Activated CD4-positive, alpha-beta memory T cell treated with anti-CD3 and anti-CD28 coated beads for 36 hours (primary cell): ENCODE results near the gene CNNM2. TPM values are rescaled to one million over a fixed set of nuclear protein-coding genes. Genes with fewer than 3 reads are reported as not detected.
A peak's percentile ranks its signal among the peaks of the same experiment; 100 is the strongest.
"Not testable (repeated sequence)": the region's sequence is repeated elsewhere in the genome, so short reads cannot be mapped to it uniquely, and the experiment has no call there.

Source experiments
- CTCF ChIA-PET: fragments of 350-600 bp; sonication (Branson Sonifier 250); formaldehyde crosslinking; loops from one replicate; lab custom pipeline; 2021; ENCODE audit warnings: antibody characterized with exemption, inconsistent platforms; lab: Charles Lee
- POLR2A ChIA-PET: fragments of 350-600 bp; sonication (Branson Sonifier 250); formaldehyde crosslinking; loops from one replicate; lab custom pipeline; 2021; ENCODE audit warnings: antibody characterized with exemption; lab: Charles Lee
- DNase-seq: peaks from one replicate; pipeline ENCODE4 v3.0.0-alpha.2; 2020
- H3K27ac Mint-ChIP-seq: one replicate; pipeline ENCODE4 v1.8.0; 2021; ENCODE audit warnings: mixed read lengths
- H3K27me3 Mint-ChIP-seq: one replicate; pipeline ENCODE4 v1.8.0; 2021; ENCODE audit warnings: mixed read lengths
- H3K36me3 Mint-ChIP-seq: one replicate; pipeline ENCODE4 v1.8.0; 2021; ENCODE audit warnings: mixed read lengths
- H3K4me1 Mint-ChIP-seq: one replicate; pipeline ENCODE4 v1.8.0; 2021; ENCODE audit warnings: low read depth, mixed read lengths
- H3K4me3 Mint-ChIP-seq: one replicate; pipeline ENCODE4 v1.8.0; 2021; ENCODE audit warnings: mild to moderate bottlenecking, mixed read lengths
- H3K9me3 Mint-ChIP-seq: one replicate; pipeline ENCODE4 v1.8.0; 2021; ENCODE audit warnings: mixed read lengths
- intact Hi-C: fragments of 100-400 bp; cut with micrococcal nuclease; formaldehyde crosslinking; loops from one replicate; pipeline ENCODE4 v1.15.1; 2023
- total RNA-seq, 2 experiments: library from RNA; stranded (reverse); gene quantifications; one replicate each; pipeline ENCODE4 v1.2.3, GENCODE V29; 2021

Gene CNNM2
- total RNA-seq, 2 experiments from 2014 or later, result 4.0 to 4.2 TPM

GRCh38 chr10:102927311-102928010 is 9.4 kb downstream of the CNNM2 start:
- Mint-ChIP-seq H3K27me3 (no peaks in the 10 kb centered on the region), H3K4me1 (peaks cover 14% of the 10 kb centered on the region), H3K9me3 (no peaks in the 10 kb centered on the region), H3K36me3 (peaks cover 6% of the 10 kb centered on the region), H3K27ac (no peak overlapping the region), H3K4me3 (no peak overlapping the region)
- CTCF ChIA-PET, result no interaction called here
- POLR2A ChIA-PET, result no interaction called here
- no peak for DNase-seq
- intact Hi-C loops, result no loop called here

DNA sequence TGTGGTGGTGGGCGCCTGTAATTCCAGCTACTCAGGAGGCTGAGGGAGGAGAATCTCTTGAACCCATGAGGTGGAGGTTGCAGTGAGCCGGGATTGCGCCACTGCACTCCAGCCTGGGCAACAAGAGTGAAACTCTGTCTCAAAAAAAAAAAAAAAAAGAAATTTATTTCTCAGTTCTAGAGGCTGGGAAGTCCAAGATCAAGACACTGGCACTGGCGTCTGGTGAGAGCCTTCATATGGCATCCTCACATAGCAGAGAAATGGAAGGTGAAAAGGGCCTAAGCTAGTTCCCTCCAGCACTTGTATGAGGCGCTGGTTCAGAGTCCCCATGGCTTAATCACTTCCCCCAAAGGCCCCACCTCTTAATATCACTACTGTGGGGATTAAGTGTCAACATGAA is 10.3 kb downstream of the CNNM2 start:
- H3K9me3 Mint-ChIP-seq, H3K27me3 Mint-ChIP-seq, CTCF ChIA-PET, H3K4me1 Mint-ChIP-seq, H3K36me3 Mint-ChIP-seq, intact Hi-C loops, DNase-seq, H3K27ac Mint-ChIP-seq, POLR2A ChIA-PET, H3K4me3 Mint-ChIP-seq: not testable (repeated sequence)

- Mint-ChIP-seq H3K27me3 (no peaks in the 10 kb centered on the region), H3K27ac (no peak overlapping the region), H3K9me3 (no peaks in the 10 kb centered on the region), H3K4me3 (no peak overlapping the region), H3K4me1 (peaks cover 4% of the 10 kb centered on the region), H3K36me3 (peaks cover 10% of the 10 kb centered on the region)
- POLR2A ChIA-PET, result no interaction called here
- intact Hi-C loops, result no loop called here
- CTCF ChIA-PET, result no interaction called here
- DNase-seq, result no peak
These were observed 12.6 kb downstream of the CNNM2 start for GRCh38 chr10:102930720-102931119.

DNA sequence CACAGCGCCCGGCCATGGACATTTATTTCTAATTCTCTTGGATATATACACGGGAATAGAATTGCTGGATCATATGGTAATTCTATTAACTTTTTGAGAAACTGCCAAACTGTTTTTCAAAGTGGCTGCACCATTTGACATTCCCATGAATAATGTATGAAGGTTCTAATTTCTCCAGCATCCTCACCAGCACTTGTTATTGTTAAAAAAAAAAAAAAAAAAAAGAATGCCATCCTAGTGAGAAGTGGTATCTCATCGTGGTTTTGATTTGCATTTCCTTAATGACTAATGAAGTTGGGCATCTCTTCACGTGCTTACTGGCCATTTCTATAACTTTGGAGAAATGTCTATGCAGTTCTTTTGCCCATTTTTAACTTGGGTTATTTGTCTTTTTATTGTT is 13.5 kb downstream of the CNNM2 start:
- no peak overlapping the region for H3K27ac Mint-ChIP-seq
- no peaks in the 10 kb centered on the region for H3K27me3 Mint-ChIP-seq
- peaks cover 10% of the 10 kb centered on the region for H3K36me3 Mint-ChIP-seq
- POLR2A ChIA-PET, result no interaction called here
- H3K4me1 Mint-ChIP-seq, result peaks cover 14% of the 10 kb centered on the region
- no peak for DNase-seq
- H3K4me3 Mint-ChIP-seq, result no peak overlapping the region
- CTCF ChIA-PET, result no interaction called here
- H3K9me3 Mint-ChIP-seq, result no peaks in the 10 kb centered on the region
- intact Hi-C loops, result no loop called here

- Mint-ChIP-seq H3K9me3 (no peaks in the 10 kb centered on the region), H3K27me3 (no peaks in the 10 kb centered on the region), H3K4me1 (peaks cover 19% of the 10 kb centered on the region), H3K27ac (peak overlapping the region; percentile 88), H3K36me3 (peaks cover 3% of the 10 kb centered on the region), H3K4me3 (no peak overlapping the region)
- ChIA-PET POLR2A (interaction anchor here (0.6 to 0.7 kb wide), 2 partner anchors 12 to 22 kb away, joined by 3 read pairs; no protein-coding TSS in a partner anchor), CTCF (no interaction called here)
- peak; percentile 14 for DNase-seq
- intact Hi-C loops, result no loop called here
These were observed 17.4 kb downstream of the CNNM2 start for GRCh38 chr10:102935505-102935904.

DNA sequence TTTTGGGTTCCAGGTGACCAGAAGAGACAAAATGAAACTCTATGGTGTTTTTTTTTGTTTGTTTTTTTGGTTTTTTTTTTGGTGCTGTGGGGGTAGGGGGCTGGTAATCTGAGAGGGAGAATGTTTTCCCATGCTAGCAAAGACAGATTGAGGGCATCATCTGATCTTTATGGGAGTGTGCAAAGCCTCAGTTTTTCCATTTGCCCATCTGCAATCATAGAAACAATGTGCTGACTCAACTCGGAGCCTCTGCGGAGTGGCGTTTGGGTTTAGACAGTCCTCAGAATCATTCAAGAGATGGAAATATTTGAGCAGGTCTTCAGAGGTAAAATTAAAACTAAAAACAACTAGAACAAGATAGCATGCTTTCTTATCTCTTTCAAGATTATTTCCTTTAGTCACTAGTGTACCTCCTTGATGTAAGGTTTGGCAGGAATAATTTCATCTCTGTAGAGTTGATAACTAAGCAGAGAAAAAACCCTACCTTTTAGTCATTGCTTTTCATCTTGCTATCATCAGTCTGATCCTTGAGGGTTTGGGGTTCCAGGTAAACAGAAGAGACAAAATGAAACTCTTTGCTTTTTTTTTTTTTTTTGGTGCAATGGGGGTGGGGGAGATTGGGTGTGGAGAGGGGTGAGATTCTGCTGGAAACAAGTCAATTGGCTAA is 18.0 kb downstream of the CNNM2 start:
- peak; percentile 63 for DNase-seq
- peak overlapping the region; percentile 38 for H3K4me3 Mint-ChIP-seq
- H3K27me3 Mint-ChIP-seq, result no peaks in the 10 kb centered on the region
- H3K4me1 Mint-ChIP-seq, result peaks cover 19% of the 10 kb centered on the region
- intact Hi-C loops, result loop anchor here (1.0 kb wide), 2 partner anchors 18 to 118 kb away; partner anchors contain the start of gene CNNM2
- no peaks in the 10 kb centered on the region for H3K9me3 Mint-ChIP-seq
- peak overlapping the region; percentile 88 for H3K27ac Mint-ChIP-seq
- ChIA-PET POLR2A (no interaction called here), CTCF (no interaction called here)
- H3K36me3 Mint-ChIP-seq, result peaks cover 3% of the 10 kb centered on the region

- Mint-ChIP-seq H3K4me1 (peaks cover 8% of the 10 kb centered on the region), H3K9me3 (no peaks in the 10 kb centered on the region), H3K36me3 (no peaks in the 10 kb centered on the region), H3K27ac (no peak overlapping the region), H3K4me3 (no peak overlapping the region), H3K27me3 (no peaks in the 10 kb centered on the region)
- CTCF ChIA-PET, result no interaction called here
- intact Hi-C loops, result no loop called here
- POLR2A ChIA-PET, result no interaction called here
- no peak for DNase-seq
These were observed 23.3 kb downstream of the CNNM2 start for GRCh38 chr10:102941401-102941800.

DNA sequence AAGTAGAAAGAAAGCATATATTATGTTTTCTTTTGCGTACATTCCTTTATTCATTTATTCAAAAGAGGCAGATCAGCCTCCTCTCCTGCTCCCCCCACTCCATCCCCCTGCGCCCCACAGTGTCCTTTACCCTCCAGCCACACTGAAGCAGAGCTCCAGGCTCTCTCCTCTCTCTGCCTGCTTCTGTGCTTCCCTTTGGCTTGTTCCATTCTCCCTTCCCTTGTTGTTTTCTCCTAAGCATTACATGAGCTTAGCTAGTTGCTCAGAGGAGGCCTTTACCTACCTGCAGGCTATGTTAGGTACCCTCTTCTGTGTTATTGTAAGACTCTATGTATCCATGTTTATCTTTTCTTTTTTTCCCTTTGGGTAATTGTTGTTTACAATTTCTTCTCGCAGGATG is 27.4 kb downstream of the CNNM2 start:
- DNase-seq, result no peak
- Mint-ChIP-seq H3K27me3 (no peaks in the 10 kb centered on the region), H3K4me3 (no peak overlapping the region), H3K27ac (no peak overlapping the region), H3K4me1 (no peaks in the 10 kb centered on the region), H3K9me3 (no peaks in the 10 kb centered on the region), H3K36me3 (no peaks in the 10 kb centered on the region)
- CTCF ChIA-PET, result no interaction called here
- POLR2A ChIA-PET, result no interaction called here
- intact Hi-C loops, result no loop called here

GRCh38 chr10:102945962-102946361 is 27.9 kb downstream of the CNNM2 start:
- H3K36me3 Mint-ChIP-seq, result no peaks in the 10 kb centered on the region
- intact Hi-C loops, result no loop called here
- ChIA-PET POLR2A (no interaction called here), CTCF (no interaction called here)
- no peak overlapping the region for H3K4me3 Mint-ChIP-seq
- no peak overlapping the region for H3K27ac Mint-ChIP-seq
- no peaks in the 10 kb centered on the region for H3K9me3 Mint-ChIP-seq
- no peaks in the 10 kb centered on the region for H3K27me3 Mint-ChIP-seq
- DNase-seq, result no peak
- H3K4me1 Mint-ChIP-seq, result no peaks in the 10 kb centered on the region

DNA sequence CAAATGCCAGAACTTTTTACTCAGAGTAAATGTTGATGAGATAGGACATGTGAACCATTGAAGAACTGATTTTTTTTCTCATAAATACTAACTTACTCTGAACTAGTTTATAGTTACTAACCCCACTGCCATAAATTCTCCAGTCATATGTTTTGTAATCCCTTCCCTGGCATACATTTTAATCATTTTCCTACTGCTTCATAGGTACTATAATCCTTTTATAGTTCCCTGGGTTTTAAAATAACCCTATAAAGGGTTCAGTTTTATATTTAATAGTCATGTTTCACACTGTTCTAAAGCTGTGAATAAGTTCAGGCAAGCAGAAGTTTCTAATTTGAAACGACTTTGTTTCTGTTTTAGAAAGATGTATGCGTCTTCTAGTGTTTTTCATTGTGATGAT is 28.9 kb downstream of the CNNM2 start:
- no peaks in the 10 kb centered on the region for H3K36me3 Mint-ChIP-seq
- ChIA-PET POLR2A (no interaction called here), CTCF (no interaction called here)
- no peak overlapping the region for H3K27ac Mint-ChIP-seq
- no peaks in the 10 kb centered on the region for H3K4me1 Mint-ChIP-seq
- intact Hi-C loops, result no loop called here
- no peaks in the 10 kb centered on the region for H3K27me3 Mint-ChIP-seq
- no peak overlapping the region for H3K4me3 Mint-ChIP-seq
- H3K9me3 Mint-ChIP-seq, result no peaks in the 10 kb centered on the region
- no peak for DNase-seq

- no peak overlapping the region for H3K4me3 Mint-ChIP-seq
- H3K36me3 Mint-ChIP-seq, result no peaks in the 10 kb centered on the region
- DNase-seq, result no peak
- no peaks in the 10 kb centered on the region for H3K4me1 Mint-ChIP-seq
- H3K27ac Mint-ChIP-seq, result no peak overlapping the region
- H3K27me3 Mint-ChIP-seq, result no peaks in the 10 kb centered on the region
- ChIA-PET CTCF (interaction anchor here (0.7 to 1.6 kb wide), 2 partner anchors 30 to 43 kb away, joined by 3 to 5 read pairs; partner anchors contain the start of gene CNNM2), POLR2A (no interaction called here)
- H3K9me3 Mint-ChIP-seq, result no peaks in the 10 kb centered on the region
- intact Hi-C loops, result no loop called here
These were observed 30.1 kb downstream of the CNNM2 start for GRCh38 chr10:102948176-102948575.

DNA sequence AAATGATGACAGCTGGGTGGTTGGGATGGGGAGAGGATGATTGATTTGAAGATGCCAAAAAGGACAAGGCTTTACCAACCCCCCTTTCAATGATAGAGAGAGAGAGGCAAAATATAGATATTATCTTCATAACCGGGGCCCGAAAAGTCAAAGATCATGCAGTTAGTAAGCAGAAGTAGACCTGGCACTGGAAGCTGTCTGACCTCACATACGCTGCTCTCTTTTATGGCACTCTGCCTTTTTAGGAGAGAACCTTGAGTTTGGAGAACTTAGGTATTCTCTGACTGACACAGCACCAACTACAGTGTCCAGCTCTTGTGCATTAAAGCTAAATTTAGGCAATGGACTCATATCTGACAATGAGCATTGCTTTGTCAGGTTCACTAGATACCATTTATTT is 30.7 kb downstream of the CNNM2 start:
- Mint-ChIP-seq H3K9me3 (no peaks in the 10 kb centered on the region), H3K27me3 (no peaks in the 10 kb centered on the region), H3K4me1 (no peaks in the 10 kb centered on the region), H3K27ac (no peak overlapping the region), H3K36me3 (no peaks in the 10 kb centered on the region), H3K4me3 (no peak overlapping the region)
- intact Hi-C loops, result no loop called here
- POLR2A ChIA-PET, result no interaction called here
- DNase-seq, result no peak
- CTCF ChIA-PET, result interaction anchor here (1.6 kb wide), 1 partner anchor 30 kb away, joined by 5 read pairs; the partner anchor contains the start of gene CNNM2

- no peak overlapping the region for H3K27ac Mint-ChIP-seq
- no peaks in the 10 kb centered on the region for H3K4me1 Mint-ChIP-seq
- DNase-seq, result no peak
- no peaks in the 10 kb centered on the region for H3K36me3 Mint-ChIP-seq
- ChIA-PET POLR2A (no interaction called here), CTCF (no interaction called here)
- H3K27me3 Mint-ChIP-seq, result no peaks in the 10 kb centered on the region
- no peaks in the 10 kb centered on the region for H3K9me3 Mint-ChIP-seq
- intact Hi-C loops, result no loop called here
- H3K4me3 Mint-ChIP-seq, result no peak overlapping the region
These were observed 31.8 kb downstream of the CNNM2 start for GRCh38 chr10:102949916-102950315.
